ENCODE data around the gene GNG3.

GNG3 gene

GRCh38 chr11:62753736-62754603 lies 46.5 kb downstream of the GNG3 start, which contains the start of gene ZBTB3:
ZBTB3 (minus strand) TSS chr11:62754160; CDS start chr11:62753664, 496 bp downstream.
- H3K4me1 ChIP-seq (ENCODE audit: control insufficient read depth, insufficient read depth, low read depth, low read length) = peaks cover 11% of the 10 kb centered on the region
- H2BK120ac ChIP-seq (ENCODE audit: low read depth, low read length) = peak within 1 kb of the TSS; percentile 94
- H2BK12ac ChIP-seq (ENCODE audit: low read length in 2 of 2) = peak within 1 kb of the TSS; percentile 46 to 57
- H3K23ac ChIP-seq (ENCODE audit: low read length in 2 of 2) = no peak within 1 kb of the TSS
- peaks cover 23% of the 10 kb centered on the region for H3K79me1 ChIP-seq (replicated peaks; ENCODE audit: low read length, poor library complexity, severe bottlenecking)
- H3K14ac ChIP-seq (ENCODE audit: low read length in 2 of 2) = no peak within 1 kb of the TSS
- peak within 1 kb of the TSS; percentile 69 for H2AFZ ChIP-seq (ENCODE audit: low read depth, low read length)
- peak within 1 kb of the TSS; percentile 46 to 75 for H3K4ac ChIP-seq (ENCODE audit: low read depth in 1 of 2, low read length in 2 of 2)
- H3K27me3 ChIP-seq (ENCODE audit: control insufficient read depth in 1 of 2, insufficient read depth in 1 of 2, low read length in 2 of 2) = no peaks in the 10 kb centered on the region
- peak within 1 kb of the TSS; percentile 79 to 87 for H3K4me3 ChIP-seq (ENCODE audit: insufficient read depth in 1 of 2, low read depth in 1 of 2, low read length in 2 of 2)
- H3K36me3 ChIP-seq (ENCODE audit: control insufficient read depth in 1 of 2, insufficient read depth in 2 of 2, low read depth in 1 of 2, low read length in 2 of 2) = peaks cover 16 to 27% of the 10 kb centered on the region in 2 experiments
- peak within 1 kb of the TSS; percentile 89 for H3K9ac ChIP-seq (ENCODE audit: low read length)
- H2BK15ac ChIP-seq (ENCODE audit: low read depth, poor library complexity, severe bottlenecking) = peak within 1 kb of the TSS; percentile 97
- 2% methylated on average over 47 of the region's 47 CpGs for WGBS
- peak within 1 kb of the TSS; percentile 63 for H2AK5ac ChIP-seq (ENCODE audit: low read length, severe bottlenecking)
- peak within 1 kb of the TSS; percentile 87 to 94 for H3K18ac ChIP-seq (ENCODE audit: low read depth in 1 of 2, low read length in 2 of 2)
- H3K4me2 ChIP-seq (ENCODE audit: low read length, poor library complexity, severe bottlenecking) = peak within 1 kb of the TSS; percentile 73
- H4K91ac ChIP-seq (ENCODE audit: low read length) = peak within 1 kb of the TSS; percentile 99
- peak; percentile 100 for DNase-seq
- no peaks in the 10 kb centered on the region for H3K9me3 ChIP-seq (ENCODE audit: control insufficient read depth, low read length)
- H3K27ac ChIP-seq (ENCODE audit: low read length, poor library complexity, severe bottlenecking) = peak within 1 kb of the TSS; percentile 96
- no peak within 1 kb of the TSS for H2BK5ac ChIP-seq (ENCODE audit: low read depth, low read length, poor library complexity, severe bottlenecking)
- H4K8ac ChIP-seq (ENCODE audit: low read length) = peak within 1 kb of the TSS; percentile 100

GRCh38 chr11:62755086-62755615 lies 47.7 kb downstream of the GNG3 start:
- Histone ChIP-seq H3K79me1 (replicated peaks; ENCODE audit: low read length, poor library complexity, severe bottlenecking) (peaks cover 21% of the 10 kb centered on the region), H3K18ac (ENCODE audit: low read depth in 1 of 2, low read length in 2 of 2) (no peak overlapping the region), H2BK12ac (ENCODE audit: low read length in 2 of 2) (no peak overlapping the region), H2AFZ (ENCODE audit: low read depth, low read length) (no peak overlapping the region), H3K36me3 (ENCODE audit: control insufficient read depth in 1 of 2, insufficient read depth in 2 of 2, low read depth in 1 of 2, low read length in 2 of 2) (peaks cover 16 to 18% of the 10 kb centered on the region in 2 experiments), H3K27me3 (ENCODE audit: control insufficient read depth in 1 of 2, insufficient read depth in 1 of 2, low read length in 2 of 2) (no peaks in the 10 kb centered on the region), H3K9me3 (ENCODE audit: control insufficient read depth, low read length) (no peaks in the 10 kb centered on the region), H3K9ac (ENCODE audit: low read length) (no peak overlapping the region), H3K4me2 (ENCODE audit: low read length, poor library complexity, severe bottlenecking) (no peak overlapping the region), H2AK5ac (ENCODE audit: low read length, severe bottlenecking) (no peak overlapping the region), H2BK120ac (ENCODE audit: low read depth, low read length) (no peak overlapping the region), H3K4me1 (ENCODE audit: control insufficient read depth, insufficient read depth, low read depth, low read length) (peaks cover 10% of the 10 kb centered on the region), H2BK15ac (ENCODE audit: low read depth, poor library complexity, severe bottlenecking) (no peak overlapping the region), H4K91ac (ENCODE audit: low read length) (no peak overlapping the region), H3K23ac (ENCODE audit: low read length in 2 of 2) (no peak overlapping the region), H2BK5ac (ENCODE audit: low read depth, low read length, poor library complexity, severe bottlenecking) (no peak overlapping the region), H4K8ac (ENCODE audit: low read length) (no peak overlapping the region), H3K4ac (ENCODE audit: low read depth in 1 of 2, low read length in 2 of 2) (no peak overlapping the region), H3K4me3 (ENCODE audit: insufficient read depth in 1 of 2, low read depth in 1 of 2, low read length in 2 of 2) (no peak overlapping the region), H3K27ac (ENCODE audit: low read length, poor library complexity, severe bottlenecking) (no peak overlapping the region), H3K14ac (ENCODE audit: low read length in 2 of 2) (no peak overlapping the region)
- WGBS = 90% methylated on average over 10 of the region's 10 CpGs
- DNase-seq = no peak

- Histone ChIP-seq H4K8ac (ENCODE audit: low read length) (no peak overlapping the region), H2BK12ac (ENCODE audit: low read length in 2 of 2) (no peak overlapping the region), H3K27me3 (ENCODE audit: control insufficient read depth in 1 of 2, insufficient read depth in 1 of 2, low read length in 2 of 2) (no peaks in the 10 kb centered on the region), H3K23ac (ENCODE audit: low read length in 2 of 2) (no peak overlapping the region), H3K4me3 (ENCODE audit: insufficient read depth in 1 of 2, low read depth in 1 of 2, low read length in 2 of 2) (no peak overlapping the region), H3K4ac (ENCODE audit: low read depth in 1 of 2, low read length in 2 of 2) (no peak overlapping the region), H3K36me3 (ENCODE audit: control insufficient read depth in 1 of 2, insufficient read depth in 2 of 2, low read depth in 1 of 2, low read length in 2 of 2) (peaks cover 3 to 8% of the 10 kb centered on the region in 2 experiments), H2BK15ac (ENCODE audit: low read depth, poor library complexity, severe bottlenecking) (no peak overlapping the region), H3K9me3 (ENCODE audit: control insufficient read depth, low read length) (no peaks in the 10 kb centered on the region), H3K18ac (ENCODE audit: low read depth in 1 of 2, low read length in 2 of 2) (no peak overlapping the region), H3K79me1 (replicated peaks; ENCODE audit: low read length, poor library complexity, severe bottlenecking) (peaks cover 14% of the 10 kb centered on the region), H3K4me2 (ENCODE audit: low read length, poor library complexity, severe bottlenecking) (no peak overlapping the region), H2BK5ac (ENCODE audit: low read depth, low read length, poor library complexity, severe bottlenecking) (no peak overlapping the region), H3K4me1 (ENCODE audit: control insufficient read depth, insufficient read depth, low read depth, low read length) (peaks cover 17% of the 10 kb centered on the region), H2AK5ac (ENCODE audit: low read length, severe bottlenecking) (no peak overlapping the region), H3K27ac (ENCODE audit: low read length, poor library complexity, severe bottlenecking) (no peak overlapping the region), H2AFZ (ENCODE audit: low read depth, low read length) (no peak overlapping the region), H3K9ac (ENCODE audit: low read length) (no peak overlapping the region), H3K14ac (ENCODE audit: low read length in 2 of 2) (no peak overlapping the region), H4K91ac (ENCODE audit: low read length) (no peak overlapping the region), H2BK120ac (ENCODE audit: low read depth, low read length) (no peak overlapping the region)
- no peak for DNase-seq
- 51% methylated on average over 5 of the region's 9 CpGs for WGBS
Observed at GRCh38 chr11:62757846-62758788, 50.6 kb downstream of the GNG3 start.
